Mammary epithelial cell (primary cell): ENCODE measurements around the gene PDIA5.

Source experiments
- EZH2 ChIP-seq: IDR thresholded peaks from 2 replicates; pipeline ENCODE4 v1.6.1; 2012; ENCODE audit warnings: low read length, inconsistent platforms, borderline replicate concordance
- TF ChIP-seq, protein P1 (sequence below), 2 donors: IDR thresholded peaks in 1 of 2; conservative IDR thresholded peaks in 1 of 2; 2 replicates each; pipeline ENCODE4 v1.5.1; 2011 to 2012; ENCODE audit warnings: inconsistent platforms in 2 of 2, low read length in 2 of 2, mild to moderate bottlenecking in 2 of 2, control low read depth in 1 of 2, low read depth in 1 of 2; ENCODE audit not compliant: insufficient read depth in 1 of 2; ENCODE audit errors: extremely low read depth in 1 of 2

DNA sequence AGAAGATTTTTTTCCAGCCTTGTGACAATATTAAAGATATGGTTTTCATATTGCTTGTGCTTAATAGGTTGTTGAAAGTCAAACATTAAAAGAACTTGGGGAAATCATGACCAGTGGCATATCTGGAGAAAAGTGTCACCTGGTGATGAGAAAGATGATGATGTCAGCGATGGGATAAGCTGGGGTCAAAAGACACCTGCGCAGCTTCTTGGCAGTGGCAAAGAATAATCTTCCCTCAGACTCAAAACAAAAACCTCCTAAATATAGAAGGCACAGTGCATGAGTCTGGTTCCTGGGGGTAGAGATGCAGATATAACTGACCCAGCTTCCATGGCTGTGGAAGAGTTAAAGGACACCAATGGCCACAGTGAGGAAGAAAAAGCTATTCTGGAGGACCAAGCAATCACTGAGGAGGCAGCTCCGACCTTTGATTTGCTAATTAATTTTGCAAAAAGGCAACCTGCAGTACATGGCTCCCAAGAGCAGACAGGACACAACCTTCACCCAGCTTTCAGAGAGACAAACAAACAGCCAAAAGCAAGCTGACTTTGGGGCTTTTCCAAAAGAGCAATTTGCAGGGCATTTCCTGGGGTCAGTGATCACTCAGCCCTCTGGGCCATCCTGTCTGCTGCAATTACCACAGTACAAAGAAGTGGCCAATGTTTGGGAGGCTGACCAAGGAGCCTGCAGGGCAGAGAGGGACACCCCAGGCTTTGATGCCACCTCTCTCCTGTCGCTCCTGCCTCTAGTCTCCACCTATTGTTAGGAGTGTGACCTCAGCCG is 21.7 kb upstream of the PDIA5 start:
- TF ChIP-seq, protein P1, sequence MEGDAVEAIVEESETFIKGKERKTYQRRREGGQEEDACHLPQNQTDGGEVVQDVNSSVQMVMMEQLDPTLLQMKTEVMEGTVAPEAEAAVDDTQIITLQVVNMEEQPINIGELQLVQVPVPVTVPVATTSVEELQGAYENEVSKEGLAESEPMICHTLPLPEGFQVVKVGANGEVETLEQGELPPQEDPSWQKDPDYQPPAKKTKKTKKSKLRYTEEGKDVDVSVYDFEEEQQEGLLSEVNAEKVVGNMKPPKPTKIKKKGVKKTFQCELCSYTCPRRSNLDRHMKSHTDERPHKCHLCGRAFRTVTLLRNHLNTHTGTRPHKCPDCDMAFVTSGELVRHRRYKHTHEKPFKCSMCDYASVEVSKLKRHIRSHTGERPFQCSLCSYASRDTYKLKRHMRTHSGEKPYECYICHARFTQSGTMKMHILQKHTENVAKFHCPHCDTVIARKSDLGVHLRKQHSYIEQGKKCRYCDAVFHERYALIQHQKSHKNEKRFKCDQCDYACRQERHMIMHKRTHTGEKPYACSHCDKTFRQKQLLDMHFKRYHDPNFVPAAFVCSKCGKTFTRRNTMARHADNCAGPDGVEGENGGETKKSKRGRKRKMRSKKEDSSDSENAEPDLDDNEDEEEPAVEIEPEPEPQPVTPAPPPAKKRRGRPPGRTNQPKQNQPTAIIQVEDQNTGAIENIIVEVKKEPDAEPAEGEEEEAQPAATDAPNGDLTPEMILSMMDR (conservative IDR thresholded peaks at IDR 0.05 in 1 of 2, IDR thresholded peaks at IDR 0.05 in 1 of 2; ENCODE audit: extremely low read depth in 1 of 2, insufficient read depth in 1 of 2, low read depth in 1 of 2, low read length in 2 of 2) = no peak
- TF ChIP-seq EZH2 = no peak
